GM18507 (cell line): ENCODE data around the gene RAMP1.

Experiments
- DNase-seq: peaks from one replicate; pipeline ENCODE4 v3.0.0; 2011; ENCODE audit warnings: low read depth; ENCODE audit not compliant: insufficient read length; ENCODE audit errors: extremely low spot score
- FAIRE-seq: peaks from 2 replicates; lab custom pipeline; 2011; peaks lifted over from hg19 to GRCh38; lab: Jason Lieb, UNC

Gene RAMP1

GRCh38 chr2:237889811-237890210, 30.4 kb downstream of the RAMP1 start:
- DNase-seq = no peak
- no peak for FAIRE-seq

GRCh38 chr2:237892478-237892877, 33.1 kb downstream of the RAMP1 start:
- FAIRE-seq (no peak), DNase-seq (no peak)

GRCh38 chr2:237892984-237893595, 33.7 kb downstream of the RAMP1 start:
- DNase-seq (no peak), FAIRE-seq (no peak)

GRCh38 chr2:237894396-237894979, 35.1 kb downstream of the RAMP1 start:
- no peak for FAIRE-seq

GRCh38 chr2:237894986-237895543, 35.6 kb downstream of the RAMP1 start:
- DNase-seq (no peak), FAIRE-seq (no peak)

More at GRCh38 chr2:237894396-237894979, 35.1 kb downstream of the RAMP1 start:
- DNase-seq = no peak

- FAIRE-seq = no peak
- DNase-seq = no peak
Observed at GRCh38 chr2:237895544-237896506, 36.4 kb downstream of the RAMP1 start.

GRCh38 chr2:237896507-237896892, 37.1 kb downstream of the RAMP1 start:
- no peak for DNase-seq
- no peak for FAIRE-seq

GRCh38 chr2:237896956-237897355, 37.5 kb downstream of the RAMP1 start:
- DNase-seq (no peak), FAIRE-seq (no peak)

- FAIRE-seq (no peak), DNase-seq (no peak)
Observed at GRCh38 chr2:237898057-237898414, 38.6 kb downstream of the RAMP1 start.

GRCh38 chr2:237900891-237901831, 41.7 kb downstream of the RAMP1 start:
- DNase-seq = no peak
- no peak for FAIRE-seq

GRCh38 chr2:237901932-237902850, 42.8 kb downstream of the RAMP1 start:
- no peak for DNase-seq
- FAIRE-seq = no peak

- DNase-seq = no peak
- FAIRE-seq = peak; percentile 76
Observed at GRCh38 chr2:237904831-237905599, 45.6 kb downstream of the RAMP1 start.

GRCh38 chr2:237907144-237907543, 47.7 kb downstream of the RAMP1 start:
- FAIRE-seq (no peak), DNase-seq (no peak)

GRCh38 chr2:237909075-237909695, 49.8 kb downstream of the RAMP1 start:
- FAIRE-seq (no peak), DNase-seq (no peak)

GRCh38 chr2:237909801-237910475, 50.5 kb downstream of the RAMP1 start:
- FAIRE-seq (no peak), DNase-seq (no peak)

GRCh38 chr2:237910576-237911362, 51.3 kb downstream of the RAMP1 start:
- DNase-seq = no peak
- no peak for FAIRE-seq
